HG02642 (cell line): ENCODE measurements around the gene RNF157.
"Not testable (repeated sequence)": the region's sequence is repeated elsewhere in the genome, so short reads cannot be mapped to it uniquely, and the experiment has no call there.

Source experiments
- ATAC-seq: cut with Tn5 transposase; IDR thresholded peaks from one replicate; pipeline ENCODE4 v1.9.1; 2021; ENCODE audit warnings: mild to moderate bottlenecking; ENCODE audit not compliant: unreplicated experiment, poor library complexity

Gene RNF157

DNA sequence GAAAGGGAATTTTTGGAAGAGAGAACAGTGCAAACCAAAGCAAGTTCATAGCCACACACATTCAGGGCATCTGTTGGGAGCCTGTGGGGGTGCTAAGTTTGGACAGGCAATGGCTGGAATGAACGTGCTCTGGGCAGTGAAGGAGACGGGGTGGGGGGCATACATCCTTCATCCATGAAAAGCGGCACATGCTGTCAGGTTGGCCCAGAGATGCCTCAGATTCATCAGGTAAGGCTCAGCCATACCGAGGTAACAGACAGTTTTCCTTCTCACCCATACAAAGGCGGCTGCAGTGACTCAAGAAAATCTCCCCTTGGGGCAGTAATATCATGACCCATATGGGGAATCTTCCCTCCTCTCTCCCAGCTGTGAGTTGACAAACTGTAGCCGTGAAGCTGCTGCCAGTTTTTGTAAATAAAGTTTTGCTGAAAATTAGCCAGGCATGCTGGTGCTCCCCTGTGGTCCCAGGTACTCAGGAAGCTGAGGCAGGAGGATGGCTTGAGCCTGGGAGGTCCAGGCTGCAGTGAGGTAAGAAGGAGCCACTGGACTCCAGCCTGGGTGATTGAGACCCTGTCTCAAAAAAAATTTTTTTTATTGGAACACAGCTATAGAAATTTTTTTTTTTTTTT, 15.6 kb upstream of the RNF157 start:
- ATAC-seq: no peak

DNA sequence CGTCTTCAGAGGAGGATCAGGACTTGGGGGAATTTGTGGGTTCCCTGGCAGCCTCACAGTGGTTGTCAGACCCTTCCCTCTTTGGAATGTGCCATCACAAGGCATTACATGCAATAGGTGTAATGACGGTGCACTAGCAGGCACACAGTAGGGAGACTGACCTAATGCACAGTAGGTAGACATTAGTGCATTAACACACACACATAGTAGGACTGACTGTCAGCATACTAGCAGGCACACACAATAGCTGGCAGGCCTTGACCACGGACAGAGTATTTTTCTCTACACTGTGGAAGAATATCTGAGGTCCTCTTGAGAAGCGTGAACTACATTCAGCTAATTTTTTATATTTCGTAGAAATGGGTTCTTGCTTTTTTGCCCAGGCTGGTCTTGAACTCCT, 14.0 kb upstream of the RNF157 start:
- no peak for ATAC-seq

DNA sequence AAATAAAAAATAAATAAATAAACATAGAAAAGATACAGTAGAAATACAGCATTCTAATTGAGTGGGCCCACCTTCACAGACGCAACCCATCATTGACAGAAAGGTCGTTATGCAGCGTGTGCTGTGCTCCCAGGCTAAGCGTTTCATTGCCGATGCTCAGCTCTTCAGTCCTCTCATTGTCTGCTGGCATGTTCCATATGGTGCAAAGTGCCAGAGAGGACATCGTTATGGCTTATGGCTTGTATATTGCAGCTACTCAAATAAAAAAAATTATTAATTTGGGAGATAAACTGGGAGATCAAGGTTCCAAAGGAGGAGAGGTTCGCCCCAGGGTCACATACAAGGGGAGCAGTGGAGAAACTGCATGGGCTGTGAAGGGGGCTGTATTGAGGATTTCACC, 13.5 kb upstream of the RNF157 start:
- ATAC-seq: no peak

DNA sequence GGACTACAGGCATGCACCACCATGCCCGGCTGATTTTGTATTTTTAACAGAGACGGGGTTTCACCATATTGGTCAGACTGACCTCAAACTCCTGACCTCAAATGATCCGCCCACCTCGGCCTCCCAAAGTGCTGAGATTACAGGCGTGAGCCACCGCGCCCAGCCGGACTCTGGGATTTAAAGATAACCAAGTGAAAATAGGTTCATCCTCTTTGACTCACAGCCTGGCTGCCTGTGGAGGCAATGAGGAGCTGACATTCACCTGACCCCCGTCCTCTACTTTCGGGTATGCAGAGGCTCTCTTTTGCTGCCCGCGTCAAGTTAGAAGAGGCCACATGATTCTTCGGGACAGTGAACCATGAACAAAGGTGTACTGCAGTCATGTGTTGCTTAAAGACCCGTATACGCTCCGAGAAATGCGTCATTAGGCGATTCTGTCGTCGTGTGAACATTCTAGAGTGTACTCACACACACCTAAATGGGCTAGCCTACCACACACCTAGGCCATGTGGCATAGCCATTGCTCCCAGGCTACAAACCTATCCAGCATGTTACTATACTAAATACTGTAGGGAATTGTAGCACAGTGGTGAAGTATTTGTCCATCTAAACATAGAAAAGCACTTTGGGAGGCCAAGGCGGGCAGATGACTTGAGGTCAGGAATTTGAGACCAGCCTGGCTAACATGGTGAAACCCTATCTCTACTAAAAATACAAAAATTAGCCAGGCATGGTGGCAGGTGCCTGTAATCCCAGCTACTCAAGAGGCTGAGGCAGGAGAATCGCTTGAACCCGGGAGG, 12.9 kb upstream of the RNF157 start:
- ATAC-seq: not testable (repeated sequence)

DNA sequence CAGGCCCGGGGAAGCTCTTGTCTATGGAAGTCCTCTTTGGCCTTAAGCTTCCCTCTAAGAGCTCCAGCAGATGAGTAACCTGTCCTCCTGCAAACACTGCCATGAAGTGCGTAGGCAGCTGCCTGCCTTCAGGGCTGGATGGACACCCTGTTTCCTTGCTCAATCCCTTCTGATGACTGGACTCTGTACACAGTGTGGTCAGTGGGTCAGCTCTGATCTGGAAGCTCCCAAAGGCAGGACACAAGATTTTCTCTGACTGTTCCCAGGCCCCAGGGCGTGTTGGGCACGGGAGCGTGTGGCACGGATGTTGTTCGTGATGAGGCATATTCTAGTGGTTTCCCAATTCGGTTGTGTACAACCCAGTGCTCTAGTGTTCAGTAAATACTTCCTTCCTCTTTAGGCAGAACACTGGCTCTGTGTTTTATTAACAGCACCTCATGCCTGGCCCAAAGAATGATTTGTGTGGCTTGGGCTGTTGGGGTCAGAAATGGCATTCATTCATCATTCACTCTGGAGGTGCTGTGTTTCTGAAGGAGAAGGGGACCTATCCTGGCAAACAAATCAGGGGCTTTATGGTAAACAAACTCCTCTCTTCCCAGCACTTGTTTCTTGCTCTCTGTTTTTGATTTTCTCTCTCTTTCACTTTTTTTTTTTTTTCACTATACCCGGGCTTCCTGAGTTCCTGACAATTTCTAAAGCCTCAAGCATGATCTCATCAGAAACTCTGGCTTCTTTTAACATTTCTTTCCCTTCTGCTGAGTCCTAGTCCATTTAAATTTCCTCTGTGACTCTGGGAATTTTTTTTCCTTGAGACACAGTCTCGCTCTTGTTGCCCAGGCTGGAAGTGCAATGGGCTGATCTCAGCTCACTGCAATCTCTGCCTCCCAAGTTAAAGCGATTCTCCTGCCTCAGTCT, 12.0 kb upstream of the RNF157 start:
- no peak for ATAC-seq

DNA sequence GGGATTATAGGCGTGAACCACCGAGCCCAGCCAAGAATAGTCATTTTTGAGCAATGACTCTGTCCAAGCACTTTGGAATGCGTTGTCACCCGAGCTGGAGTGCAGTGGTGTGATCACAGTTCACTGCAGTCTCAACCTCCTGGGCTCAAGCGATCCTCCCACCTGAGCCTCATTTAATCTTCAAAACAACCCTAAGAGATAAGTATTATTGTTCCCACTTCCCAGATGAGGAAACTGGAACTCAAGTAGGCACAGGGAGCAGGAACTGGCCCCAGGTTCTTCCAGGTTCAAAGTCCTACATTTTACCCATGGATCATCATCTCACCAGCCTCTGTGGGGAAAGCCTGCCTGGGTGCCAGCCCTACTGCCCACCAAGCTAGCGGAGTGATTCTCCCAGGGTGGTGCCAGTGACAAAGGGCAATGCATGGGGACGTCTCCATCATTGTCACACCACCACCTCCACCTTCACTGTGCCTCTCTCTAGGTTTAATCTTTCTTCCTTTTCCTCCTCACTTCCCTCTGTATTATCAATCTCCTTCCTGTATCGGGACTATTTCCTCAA, 11.3 kb upstream of the RNF157 start:
- no peak for ATAC-seq

DNA sequence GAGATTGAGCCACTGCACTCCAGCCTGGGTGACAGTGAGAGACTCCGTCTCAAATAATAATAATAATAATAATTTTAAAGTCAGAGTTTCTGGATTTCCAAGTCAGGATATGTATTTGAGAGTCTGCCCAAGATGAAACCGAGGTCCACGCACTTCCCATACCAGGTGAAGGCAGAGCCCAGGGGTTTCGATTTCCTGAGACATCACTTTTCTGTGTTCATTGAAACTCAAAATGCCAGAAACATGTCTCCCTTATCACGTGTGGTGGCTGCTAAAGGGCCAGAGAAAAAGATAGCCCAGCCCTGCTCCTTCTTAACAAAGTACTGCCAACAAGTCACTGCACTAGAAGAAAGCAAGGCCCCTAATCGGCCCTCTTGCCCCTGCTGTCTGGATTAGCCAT, 9.8 kb upstream of the RNF157 start:
- ATAC-seq: no peak

DNA sequence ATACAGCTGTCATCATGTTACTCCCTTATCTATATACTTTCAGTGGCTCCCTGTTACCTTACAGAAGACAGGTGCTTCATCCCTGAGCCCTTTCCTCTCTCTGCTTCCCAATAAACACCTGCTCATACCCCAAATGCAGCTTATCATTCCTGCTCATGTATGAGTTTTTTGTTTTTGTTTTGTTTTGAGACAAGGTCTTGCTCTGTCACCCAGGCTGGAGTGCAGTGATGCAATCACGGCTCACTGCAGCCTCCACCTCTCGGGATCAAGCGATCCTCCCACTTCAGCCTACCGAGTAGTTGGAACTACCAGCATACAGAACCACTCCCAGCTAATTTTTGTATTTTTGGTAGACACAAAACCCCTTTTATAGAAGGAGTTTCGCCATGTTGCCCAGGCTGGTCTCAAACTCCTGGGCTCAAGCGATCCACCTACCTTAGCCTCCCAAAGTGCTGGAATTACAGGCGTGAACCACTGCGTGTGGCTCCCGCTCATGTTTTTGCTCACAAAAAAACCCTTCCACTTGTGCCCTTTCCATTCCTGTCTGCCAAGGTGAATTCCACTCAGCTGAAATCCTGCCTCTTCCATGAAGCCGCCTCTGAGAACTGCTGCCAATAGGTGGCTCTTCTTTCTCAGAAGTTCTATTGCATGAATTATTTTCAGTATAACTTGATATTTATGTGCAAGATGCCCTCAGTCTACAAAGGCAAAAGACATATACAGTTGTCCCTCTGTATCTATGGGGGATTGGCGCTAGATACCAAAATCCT, 7.9 kb upstream of the RNF157 start:
- no peak for ATAC-seq

DNA sequence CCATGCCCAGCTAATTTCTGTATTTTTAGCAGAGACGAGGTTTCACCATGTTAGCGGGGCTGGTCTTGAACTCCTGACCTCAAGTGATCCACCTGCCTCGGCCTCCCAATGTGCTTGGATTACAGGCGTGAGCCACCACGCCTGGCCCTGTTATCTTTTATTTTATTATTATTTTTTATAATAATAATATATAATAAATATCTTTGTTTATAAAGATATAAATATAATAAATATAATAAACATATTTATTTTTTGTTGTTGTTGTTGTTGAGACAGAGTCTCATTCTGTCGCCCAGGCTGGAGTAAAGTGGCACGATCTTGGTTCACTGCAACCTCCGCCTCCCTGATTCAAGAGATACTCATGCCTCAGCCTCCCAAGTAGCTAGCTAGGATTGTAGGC, 7.0 kb upstream of the RNF157 start:
- no peak for ATAC-seq

DNA sequence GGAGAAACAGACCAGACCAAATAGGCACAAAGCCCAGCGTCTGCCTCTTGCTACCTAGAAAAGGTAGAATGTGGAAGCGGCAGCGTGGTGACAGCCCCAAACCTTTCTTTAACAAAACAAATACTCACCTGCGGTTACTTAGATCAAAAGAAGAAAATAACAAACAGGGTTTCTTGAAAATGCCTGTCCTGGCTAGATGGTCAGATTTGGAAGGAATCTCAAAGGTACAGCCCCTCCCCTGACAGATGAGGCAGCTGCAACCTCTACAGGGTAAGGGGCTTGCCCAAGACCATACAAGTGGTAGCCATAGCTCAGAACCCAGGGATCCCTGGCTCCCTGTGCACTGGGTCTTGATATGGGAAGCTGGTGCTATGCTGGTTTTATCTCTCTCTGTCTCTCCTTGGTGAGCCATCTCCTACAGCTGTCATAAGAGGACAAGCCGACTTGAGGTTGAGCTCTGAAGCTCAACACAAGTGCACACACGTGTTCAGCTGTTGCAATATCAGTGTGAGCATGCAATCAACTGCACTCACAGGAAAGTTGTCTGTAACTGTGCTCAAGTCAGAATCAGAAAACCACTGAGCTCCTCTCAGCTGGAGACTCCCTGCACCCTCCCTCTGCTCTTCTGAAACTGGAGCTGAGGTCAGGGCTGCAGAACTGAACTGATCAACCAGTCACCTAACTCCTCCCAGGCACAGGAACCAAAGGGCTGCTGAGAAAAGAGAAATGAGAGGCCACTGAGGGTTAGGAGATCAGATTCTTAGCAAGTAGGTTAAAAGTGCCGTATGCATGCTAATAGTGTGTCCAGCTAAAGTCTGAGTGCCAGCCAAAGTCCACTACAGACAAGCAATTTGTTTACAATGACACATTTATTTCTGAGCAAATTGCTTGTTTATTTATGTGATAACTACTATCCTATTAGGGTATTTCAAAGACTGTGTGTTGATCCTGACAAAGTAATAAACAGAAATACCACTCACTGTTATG, 6.1 kb upstream of the RNF157 start:
- ATAC-seq: peak; percentile 89

DNA sequence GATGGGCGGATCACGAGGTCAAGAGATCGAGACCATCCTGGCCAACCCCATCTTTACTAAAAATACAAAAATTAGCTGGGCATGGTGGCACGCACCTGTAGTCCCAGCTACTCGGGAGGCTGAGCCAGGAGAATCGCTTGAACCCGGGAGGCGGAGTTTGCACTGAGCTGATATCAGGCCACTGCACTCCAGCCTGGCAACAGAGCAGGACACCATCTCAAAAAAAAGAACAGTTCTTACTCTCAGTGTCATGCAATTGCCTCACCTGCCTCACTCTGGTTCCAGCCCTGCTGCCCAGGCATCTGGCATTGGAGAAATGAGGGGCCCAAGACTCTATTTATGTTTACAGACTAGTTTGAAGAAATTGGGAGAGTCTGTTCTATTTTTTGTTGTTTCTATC, 4.4 kb upstream of the RNF157 start:
- not testable (repeated sequence) for ATAC-seq

DNA sequence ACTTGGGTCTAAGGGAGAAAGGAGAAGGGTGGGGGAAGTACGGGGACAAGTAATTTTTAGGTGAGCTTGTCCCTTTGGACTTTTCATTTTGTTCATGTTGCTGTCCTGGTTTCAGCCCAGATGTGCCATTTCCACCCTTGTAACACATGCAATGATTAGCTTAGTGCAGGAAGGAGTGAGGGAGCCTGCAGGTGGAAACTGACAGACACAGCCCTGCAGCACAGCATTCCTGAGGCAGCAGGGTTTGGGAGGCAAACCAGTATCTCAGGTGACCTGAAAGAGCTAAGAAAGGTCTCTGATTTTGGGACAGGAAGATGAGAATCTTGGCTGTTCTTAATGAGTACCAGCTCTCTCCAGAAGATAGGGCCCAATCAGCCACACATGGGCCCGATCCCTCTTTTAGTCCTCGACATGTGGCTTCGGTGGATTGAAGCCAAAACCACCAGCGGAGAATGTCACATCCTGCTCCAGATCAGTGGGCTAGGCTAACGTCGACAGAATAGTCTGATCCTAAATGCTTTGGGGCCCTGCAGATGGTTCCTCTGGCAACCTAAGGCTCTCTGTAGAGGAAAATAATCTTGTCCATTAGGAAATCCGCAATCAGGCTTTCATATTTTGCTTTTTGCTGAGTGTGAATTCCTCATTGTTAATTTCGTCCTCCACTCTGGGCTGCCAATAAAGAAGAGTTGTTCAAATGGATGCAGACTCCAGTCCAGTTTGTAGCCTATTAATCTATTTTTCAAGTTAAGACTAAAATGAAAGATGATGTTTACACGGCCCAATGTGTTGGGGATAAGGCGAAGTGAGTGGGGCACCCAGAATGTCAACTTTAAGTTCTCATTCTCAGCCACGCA, 3.8 kb upstream of the RNF157 start:
- ATAC-seq: no peak

DNA sequence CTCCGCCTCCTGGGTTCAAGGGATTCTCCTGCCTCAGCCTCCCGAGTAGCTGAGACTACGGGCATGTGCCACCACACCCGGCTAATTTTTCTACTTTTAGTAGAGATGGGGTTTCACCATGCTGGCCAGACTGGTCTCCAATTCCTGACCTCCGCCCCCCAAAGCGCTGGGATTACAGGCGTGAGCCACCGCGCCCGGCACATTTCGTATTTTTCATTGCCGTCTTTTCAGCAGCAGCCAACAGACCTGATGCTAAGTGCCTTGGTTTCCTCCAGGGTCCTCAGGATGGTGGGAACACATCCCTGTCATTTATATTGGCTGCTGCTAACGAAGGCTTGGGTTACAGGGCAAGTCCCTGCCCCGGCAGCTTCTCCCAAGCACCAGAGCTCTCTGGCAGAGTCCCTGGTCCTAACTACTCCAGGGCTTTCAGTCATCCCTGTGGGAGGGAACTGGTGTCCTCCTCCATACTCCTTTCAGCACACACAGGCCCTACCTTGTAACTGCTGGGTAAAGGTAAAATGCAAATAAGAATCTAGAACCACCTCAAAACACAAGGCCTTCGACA, 1.5 kb upstream of the RNF157 start:
- no peak for ATAC-seq

DNA sequence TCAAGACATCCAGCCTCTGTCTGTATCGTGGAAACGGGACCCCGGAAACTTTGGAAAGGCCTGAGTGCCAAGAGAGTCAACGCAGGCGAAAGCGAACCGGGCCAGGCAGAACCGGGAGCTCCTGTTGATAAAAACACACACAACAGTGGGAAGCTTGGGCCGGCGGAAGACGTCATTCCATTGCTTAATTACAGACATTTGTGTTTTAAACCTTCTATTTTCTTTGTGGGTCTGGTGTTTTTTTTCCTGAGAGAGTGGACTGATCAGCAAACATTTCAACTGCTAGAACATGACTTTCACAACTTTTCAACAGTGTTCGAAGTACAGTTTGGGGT, 878 bp upstream of the RNF157 start:
- ATAC-seq: no peak

DNA sequence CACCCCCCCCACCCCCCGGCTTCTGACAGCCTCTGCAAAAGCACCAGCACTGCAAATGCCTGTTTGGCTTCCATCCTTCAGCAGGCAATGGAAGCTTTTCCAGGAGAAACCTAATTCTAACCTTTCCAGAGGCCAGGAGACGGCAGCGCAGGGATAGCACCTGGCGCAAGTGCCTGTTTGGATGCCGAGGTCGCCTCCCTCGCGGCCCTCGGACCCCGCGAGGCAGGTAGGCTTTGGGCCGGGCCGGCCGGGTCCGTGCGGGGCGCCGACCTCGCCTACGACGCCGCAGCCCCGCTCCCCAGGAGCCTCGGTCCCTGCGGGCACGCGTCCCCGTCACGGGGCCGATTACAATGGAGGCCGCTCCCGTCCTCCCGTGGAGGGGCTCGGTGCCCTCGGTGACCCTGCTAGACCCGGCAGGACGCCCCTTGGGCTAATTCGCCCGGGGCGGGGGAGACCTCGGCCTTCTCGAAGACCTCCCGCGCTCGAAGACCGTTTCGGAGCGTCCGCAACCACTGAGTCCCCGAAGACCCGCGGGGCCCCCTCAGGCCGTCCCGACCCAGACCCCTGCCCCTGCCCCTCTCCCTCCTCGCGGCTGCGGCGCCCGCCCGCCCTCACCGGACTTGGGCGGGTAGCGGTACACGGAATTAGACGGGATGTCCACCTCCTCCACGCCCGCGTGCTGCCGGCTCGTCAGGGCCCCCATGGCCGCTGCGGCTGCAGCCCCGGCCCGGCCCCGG, 587 bp downstream of the RNF157 start:
- ATAC-seq: peak; percentile 8

DNA sequence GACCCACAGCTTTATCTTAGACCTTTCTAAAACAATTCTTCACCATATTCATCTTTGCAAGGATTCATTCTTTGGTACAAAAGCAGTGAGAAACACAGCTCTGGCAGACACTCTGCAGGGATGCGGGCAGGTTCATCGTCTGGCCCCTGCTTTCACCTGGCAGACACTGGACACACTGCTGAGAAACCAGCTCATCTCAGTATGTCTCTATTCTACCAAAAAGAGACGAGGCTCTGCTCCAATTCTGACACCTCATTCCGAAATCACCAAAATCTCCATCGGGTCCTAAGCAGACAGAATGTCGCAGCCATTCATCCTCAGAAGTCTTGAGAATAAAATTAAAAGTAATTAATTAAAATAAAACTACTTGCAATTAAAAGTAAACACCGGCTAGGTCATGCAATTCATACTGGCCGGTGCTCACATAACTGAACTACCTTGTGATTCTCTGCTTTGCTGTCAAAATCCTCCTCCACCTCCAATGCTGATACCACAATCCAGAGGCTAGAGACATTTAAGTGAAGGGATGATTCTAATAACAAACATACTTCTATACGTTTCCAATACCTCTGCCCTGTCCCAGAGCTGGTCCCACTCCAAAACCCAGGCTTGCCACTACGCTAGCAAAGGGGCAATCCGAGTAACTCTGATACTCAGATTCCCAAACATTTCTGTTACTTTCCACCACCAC, 1.3 kb downstream of the RNF157 start:
- ATAC-seq: no peak
